ENCODE results near the gene POLR2J2.
"Not testable (repeated sequence)": the region's sequence is repeated elsewhere in the genome, so short reads cannot be mapped to it uniquely, and the experiment has no call there.

POLR2J2 gene

DNA sequence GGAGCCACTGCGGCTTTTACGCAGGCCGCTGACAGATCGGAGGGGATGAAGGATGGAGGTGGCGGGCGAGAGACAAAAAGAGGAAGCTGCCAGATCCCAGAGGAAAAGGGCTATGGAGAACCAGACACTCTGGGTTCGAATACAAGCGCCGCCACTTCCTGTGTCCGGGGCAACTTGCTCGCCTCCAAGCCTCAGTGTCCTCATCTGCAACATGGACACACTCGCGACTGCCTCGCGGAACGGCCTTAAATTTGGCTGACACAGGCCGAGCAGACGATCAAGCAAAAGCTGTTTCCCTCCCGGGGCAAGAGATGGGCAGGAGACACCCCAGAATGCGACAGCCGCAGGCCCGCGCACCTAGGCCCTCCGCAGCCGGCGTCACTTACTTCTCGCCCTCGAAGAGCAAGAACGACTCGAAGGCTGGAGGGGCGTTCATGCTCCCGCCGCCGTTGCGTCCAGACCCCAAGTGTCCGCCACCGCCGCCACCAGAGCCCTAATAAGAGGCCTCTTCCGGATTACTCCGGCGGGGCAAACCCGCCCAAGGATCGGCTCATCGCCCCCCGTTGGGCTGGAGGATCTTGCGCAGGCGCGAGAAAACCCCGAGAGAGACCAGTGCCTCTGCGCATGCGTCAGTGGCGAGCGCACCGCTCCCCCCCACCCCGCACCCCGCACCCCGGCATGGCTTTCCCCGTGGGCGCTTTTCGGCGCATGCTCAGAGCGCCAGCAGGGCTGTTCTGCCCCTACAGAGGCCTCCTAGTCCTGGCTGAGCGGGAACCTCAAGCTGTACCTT lies at the start of gene POLR2J2:
Gene POLR2J2, minus strand, starts transcription at position 498 of the 790 bp plus-strand sequence. Its CDS starts 62 bp downstream, at position 436.
- FAIRE-seq = not testable (repeated sequence)

DNA sequence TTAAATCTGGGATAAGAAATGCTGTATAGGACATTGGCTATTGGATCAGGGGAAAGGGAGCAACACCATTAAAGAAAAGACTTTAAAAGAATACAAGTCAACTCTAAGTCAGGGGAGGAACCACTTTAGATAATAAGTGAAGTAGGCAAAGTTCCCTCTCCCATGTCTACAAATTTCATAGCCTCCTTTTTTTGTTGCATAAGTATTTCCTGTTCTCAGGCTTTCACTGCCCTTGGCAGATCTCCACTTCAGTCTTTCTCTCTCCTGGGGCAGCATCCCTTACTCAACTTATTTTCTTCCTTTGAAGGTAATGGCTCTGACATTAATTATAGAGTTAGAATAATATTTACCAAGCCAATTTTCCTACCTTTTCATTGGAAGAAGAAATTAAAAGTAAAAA lies 47.0 kb upstream of the POLR2J2 start:
- FAIRE-seq = not testable (repeated sequence)

DNA sequence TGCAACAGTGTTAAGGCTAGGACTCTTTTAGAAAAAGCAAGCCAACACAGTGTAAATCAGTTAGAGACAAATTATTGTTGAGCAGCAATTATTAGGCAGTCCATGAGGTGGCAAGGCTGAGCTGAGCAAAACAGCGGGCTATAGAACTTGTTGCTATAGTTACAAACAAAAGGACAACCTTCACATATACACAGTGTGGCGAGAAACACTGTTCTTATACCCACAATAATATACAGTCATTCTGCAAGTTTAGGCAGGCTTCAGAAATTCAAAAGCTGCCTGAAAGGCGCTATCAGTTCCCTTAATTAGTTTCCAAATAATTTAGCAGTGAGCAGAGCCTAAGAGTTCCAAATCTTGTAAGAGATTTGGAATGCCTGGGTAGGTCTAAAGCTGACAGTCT lies 44.3 kb upstream of the POLR2J2 start:
- not testable (repeated sequence) for FAIRE-seq

DNA sequence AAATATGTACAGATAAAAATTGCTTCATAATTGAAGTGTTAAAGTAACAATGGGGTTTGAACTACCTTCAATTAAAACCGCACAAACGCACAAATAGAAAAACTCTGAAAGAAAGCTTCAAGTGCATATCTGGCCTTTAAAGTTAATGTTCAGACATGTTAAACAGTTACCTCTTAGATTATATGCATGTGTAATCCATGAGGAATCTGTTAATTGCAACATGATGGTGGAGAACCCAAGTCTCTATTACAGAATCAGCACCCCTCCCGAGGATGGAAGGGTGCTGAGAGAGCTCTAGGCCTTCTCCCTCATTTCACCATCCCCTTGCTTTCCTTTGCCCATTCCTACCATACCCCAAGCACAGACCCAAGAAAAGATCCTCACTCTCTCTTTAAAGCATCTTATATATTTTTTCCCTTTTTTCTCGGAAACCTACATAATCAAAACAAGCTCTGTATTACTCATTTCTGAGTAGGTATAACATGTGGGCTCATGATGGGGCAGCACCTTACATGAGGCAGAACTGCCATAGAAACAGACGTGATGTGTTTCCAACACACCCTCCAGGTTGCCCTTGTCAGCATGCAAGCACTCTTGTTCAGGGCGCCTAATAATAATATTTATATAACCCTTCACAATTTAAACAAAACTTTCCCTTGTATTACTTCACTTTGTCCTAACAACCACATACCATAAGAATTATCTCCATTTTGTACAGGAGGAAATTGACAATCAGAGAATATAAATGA lies 43.5 kb upstream of the POLR2J2 start:
- FAIRE-seq = not testable (repeated sequence)

DNA sequence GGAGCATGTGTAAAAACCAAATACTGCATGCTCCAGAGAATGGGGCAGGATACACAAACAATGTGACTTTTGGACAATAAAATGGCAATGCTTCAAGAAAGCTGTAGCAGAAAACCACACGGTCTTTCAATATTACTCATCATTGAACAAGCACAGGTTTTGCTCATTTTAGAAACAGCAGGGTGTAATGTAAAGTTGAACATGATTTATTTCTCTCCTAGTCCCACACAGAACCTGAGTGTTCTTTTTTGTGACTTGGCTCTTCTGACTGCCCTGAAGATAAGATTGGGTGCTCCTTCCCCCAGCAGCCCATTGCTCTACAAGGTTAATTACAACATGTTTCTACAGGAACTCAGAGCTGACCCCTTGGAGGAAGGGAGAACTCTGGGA lies 42.2 kb upstream of the POLR2J2 start:
- FAIRE-seq = not testable (repeated sequence)

DNA sequence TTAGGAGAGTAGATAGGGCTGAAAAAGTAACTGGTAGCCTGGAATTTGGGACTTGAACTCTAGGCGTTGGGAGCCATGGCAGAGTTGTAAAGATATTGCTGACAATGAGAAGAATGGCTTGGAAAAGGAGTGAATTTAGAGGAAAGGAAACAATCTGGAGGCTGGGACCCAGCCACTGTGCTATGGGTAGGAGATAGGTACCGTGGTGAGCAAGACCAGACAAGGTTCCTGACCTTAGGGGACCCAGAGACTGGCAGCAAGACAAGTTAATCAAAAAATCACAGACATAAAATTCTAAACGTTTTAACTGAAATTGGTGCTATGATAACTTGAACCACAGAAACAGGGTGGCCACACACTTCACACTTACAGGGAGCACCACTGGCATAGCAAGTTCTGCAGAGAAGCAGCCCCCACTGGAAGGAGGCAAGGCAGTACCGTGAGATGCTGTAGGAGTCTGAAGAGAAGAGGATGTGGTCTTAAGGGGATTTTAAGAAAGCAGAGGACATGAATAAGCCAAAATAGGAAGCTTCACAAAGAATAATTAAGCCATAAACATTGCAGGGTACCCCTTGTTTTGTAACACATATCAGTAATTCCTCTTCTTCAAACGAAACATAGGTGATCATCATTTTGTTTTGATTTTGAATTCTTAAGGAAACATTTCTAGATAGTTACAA lies 41.7 kb upstream of the POLR2J2 start:
- FAIRE-seq = not testable (repeated sequence)

DNA sequence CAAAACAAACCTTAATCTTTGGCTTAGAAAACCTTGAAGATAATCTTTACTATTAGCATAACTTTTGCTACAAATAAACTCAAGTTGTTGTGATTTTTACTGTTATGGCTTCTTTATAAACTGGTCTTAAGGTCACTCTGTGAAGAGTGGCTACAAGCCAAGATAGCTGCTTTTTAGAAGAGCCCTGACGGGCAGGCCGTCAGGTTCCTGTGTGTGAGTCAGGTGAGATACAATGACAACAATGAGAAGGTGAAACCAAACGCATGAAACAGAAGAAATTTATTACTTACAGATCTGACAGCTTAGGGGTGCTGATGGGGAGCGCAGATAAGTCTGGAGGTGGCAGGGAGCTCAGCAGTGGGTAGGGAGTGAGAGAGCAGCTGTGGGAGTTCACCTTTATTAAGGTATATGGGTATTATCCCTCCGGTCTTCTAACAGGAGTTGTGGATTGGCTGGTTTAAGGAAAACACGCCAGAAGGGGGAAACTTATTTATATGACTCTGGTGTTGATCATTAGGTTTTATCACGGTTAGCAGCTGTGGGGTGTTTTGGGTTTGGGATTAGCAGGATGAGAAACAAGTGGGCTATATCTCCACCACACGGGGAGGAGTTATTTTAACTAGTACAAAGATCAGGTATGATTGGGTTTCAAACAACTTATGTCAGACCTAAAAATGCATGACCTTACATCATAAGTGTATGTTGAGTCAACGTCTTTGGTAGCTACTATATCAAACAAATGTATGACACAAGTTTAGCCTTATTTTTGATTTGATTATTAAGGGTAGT lies 27.7 kb upstream of the POLR2J2 start:
- FAIRE-seq = not testable (repeated sequence)

DNA sequence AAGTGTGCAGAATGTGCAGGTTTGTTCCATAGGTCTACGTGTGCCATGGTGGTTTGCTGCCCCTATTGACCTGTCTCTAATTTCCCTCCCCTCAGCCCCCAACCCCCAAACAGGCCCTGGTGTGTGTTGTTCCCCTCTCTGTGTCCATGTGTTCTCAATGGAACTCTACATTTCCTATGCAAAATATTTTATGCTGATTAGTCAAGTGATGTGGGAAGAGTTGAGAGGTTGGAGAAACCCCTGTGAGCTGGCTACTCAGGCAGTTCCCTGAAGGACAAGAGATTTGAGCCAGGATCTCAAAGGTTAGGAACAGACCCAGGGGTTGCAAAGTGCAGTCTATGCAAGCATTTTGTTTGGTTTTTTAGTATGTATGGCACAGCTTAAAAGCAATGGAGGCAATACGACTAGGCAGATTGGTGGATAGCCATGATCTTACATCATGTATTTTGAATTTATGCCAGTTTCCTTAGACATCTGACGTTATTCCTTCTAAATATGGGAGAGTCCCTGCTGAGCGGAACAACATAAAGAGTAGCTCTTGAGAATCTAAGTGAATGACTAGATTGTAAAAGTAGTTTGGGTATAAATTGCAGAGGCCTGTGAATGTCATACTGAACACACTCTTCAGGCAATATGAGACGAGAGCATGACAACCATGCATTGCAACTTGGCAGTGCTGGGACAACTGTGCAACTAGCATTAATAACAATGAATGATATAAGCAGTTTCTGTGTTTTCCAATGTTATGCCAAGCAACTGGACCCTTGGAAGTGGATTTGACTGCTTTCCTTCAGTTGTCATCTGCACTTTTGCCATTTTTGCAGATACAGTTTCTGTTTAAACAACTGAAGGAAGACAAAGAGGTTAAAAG lies 26.4 kb upstream of the POLR2J2 start:
- not testable (repeated sequence) for FAIRE-seq

DNA sequence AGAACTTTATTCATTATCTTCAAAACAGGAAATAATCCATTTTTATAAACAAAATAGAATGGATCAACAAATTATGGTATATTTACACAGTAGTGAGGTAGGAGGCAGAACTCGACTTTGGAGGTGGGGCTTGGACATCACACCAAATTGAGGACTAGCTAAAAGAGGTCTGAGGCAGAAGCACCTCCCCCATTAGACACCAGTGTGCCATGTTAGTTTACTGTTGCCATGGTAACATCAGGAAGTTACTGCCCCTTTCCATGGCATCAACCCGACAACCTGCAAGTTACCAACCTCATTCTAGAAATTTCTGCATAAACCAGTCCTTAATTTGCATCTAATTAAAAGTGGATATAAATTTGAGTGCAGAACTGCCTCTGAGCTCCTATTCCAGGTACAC lies 24.5 kb upstream of the POLR2J2 start:
- not testable (repeated sequence) for FAIRE-seq

DNA sequence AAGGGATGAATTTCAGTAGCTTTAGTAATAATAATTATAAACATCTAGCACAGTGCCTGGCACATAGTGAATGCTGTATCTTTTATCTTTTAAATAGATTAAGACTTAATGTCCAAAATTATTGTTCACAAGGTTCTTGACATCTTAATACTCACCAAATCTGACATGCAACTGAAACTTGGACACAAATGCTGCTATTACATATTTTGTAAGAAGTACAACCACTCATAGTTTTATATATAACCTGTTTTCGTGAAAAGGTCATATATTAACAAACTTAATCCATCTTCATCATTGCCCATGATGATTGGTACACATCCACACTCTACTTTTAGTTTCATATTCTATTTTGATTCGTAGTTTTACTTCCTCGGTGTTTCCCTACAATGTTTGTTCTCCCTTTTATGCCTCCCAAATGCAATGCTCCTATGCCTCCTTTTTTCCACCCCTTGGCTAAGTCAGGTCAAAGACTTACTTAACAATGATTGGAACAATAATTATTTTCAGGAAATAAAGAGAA lies 23.6 kb upstream of the POLR2J2 start:
- not testable (repeated sequence) for FAIRE-seq

DNA sequence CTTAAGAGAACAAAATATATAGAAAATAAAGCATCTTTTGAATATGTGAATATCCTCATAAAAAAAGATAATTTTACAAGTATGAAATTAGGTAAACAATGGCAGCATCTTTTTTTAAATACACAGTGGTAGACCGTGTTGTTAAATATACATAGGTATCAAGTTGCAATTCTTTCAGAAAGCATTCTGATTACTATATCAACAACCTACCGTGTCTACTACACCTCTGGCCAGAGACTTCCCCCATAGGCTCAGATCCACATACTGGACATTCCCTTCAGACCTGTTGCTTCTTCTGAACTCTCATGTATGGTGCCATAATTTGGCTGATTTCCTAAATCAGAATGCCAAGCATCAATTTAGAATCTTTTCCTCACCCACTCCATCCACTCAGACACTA lies 22.5 kb upstream of the POLR2J2 start:
- not testable (repeated sequence) for FAIRE-seq

DNA sequence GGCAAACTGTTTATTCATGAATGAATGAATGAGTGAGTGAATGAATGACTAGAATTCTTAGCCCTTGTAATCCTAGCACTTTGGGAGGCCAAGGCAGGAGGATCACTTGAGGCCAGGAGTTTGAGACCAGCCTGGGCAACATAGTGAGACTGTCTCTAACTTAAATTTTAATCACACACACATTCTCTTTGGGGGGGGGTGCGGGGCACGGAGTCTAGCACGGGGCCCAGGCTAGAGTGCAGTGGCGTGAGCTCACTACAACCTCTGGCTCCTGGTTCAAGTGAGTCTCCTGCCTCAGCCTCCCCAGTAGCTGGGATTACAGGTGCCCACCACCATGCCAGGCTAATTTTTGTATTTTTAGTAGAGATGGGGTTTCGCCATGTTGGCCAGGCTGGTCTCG lies 19.1 kb upstream of the POLR2J2 start:
- not testable (repeated sequence) for FAIRE-seq

DNA sequence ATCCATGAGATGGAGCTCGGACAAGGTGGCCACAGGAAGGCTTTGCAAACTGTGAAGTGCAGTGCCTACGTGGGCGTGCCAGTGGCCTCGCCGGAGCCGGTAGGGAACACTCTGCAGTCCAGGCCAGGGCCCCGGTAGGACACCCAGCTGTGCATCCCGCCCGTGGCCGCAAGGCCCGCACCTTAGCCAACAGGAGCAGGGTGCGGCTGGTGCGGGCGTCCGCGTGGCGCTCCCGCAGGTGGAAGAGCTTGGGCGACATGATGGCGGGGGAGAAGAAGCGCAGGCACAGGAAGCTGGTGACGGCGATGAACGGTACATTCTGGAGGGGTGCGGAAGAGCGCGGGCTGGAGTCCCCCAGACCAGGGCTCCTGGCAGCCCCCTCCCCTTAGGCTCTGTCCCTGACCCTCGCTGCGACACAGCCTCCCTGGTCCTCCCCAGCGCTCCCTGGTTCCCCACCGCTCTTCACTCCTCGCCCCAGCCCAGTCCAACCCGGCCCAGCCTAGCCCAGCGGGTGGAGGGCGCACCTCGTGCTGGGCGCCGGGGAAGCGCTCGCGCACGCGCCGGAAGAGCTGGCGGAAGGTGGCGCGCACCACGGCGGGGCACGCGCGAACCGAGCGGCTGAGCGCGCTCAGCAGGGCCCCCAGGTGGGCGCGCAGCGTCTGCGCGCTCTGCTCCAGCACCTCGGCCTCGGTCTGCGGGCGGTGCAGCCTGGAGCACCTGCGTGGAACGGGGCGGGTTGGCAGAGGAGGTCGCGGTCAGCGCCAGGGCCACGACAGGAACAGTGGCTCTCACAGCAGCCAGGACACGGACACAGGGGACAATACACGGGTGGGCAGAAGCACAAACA lies 18.2 kb upstream of the POLR2J2 start:
- not testable (repeated sequence) for FAIRE-seq

DNA sequence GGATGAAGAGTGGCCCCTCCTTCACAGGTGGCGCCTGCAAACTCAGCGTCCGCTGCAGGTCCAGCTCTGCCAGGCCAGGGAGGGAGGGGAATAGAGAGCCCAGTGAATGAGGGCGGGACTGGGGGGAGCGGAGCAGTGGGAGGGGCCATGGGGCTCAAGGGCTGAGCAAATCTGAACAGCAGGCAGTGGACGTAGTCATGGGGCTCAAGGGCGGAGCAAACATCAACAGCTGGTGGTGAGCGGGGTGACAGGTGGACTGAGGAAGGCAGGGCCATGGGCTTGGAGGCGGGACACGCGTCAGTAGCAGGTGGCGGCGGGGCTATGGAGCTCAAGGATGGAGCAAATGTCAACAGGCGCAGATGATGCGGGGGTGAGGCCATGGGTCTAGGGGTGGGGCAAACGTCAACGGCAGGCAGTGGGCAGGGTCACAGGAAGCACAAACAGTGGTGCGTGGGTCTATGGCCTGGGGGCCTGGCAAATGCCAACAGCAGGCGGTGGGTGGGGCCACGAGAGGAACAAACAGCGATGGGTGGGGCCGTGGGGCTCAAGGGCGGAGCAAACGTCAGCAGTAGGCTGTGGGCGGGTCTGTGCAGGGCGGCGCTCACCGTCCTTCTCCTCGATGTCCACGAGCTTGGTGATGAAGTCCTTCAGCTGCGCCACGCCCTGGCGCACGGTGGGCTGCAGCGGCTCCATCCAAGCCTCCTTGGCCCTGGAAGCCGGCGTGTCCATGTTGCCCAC lies 17.0 kb upstream of the POLR2J2 start:
- not testable (repeated sequence) for FAIRE-seq

DNA sequence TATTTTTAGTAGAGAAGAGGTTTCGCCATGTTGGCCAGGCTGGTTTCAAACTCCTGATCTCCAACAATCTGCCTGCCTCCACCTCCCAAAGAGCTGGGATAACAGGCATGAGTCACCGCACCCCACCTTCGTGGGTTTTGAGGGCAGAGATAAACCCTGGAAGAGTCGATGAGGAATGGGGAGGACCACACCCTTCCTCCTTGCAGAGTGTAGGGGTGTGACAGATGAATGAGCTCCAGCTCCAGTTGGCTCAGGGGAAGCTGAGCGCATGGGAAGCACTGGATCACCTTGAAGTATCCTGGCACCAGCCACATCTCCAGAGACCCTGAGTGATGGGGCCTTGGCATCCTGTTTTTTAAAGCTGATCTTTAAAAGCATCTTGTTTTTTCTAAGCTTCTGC lies 11.1 kb upstream of the POLR2J2 start:
- not testable (repeated sequence) for FAIRE-seq

DNA sequence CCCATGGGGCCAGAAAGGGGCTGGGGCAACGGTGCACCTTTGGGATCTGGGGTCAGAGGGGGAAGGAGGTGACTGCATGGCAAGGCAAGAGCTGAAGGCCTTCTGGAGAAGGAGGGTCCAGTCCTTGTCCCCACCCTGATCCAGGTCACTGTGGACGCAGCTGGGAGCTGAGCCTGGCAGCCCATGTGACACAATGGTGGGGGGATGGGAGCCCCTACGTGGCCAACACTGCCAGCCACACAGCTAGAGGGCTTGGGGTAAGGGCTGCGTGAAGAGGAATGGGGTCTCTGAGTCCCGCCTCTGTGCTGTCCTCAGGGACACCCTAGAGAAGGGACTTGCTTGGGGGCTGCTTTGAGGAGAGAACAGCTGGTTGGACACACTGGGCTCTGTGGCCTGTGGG lies 9.3 kb upstream of the POLR2J2 start:
- not testable (repeated sequence) for FAIRE-seq

DNA sequence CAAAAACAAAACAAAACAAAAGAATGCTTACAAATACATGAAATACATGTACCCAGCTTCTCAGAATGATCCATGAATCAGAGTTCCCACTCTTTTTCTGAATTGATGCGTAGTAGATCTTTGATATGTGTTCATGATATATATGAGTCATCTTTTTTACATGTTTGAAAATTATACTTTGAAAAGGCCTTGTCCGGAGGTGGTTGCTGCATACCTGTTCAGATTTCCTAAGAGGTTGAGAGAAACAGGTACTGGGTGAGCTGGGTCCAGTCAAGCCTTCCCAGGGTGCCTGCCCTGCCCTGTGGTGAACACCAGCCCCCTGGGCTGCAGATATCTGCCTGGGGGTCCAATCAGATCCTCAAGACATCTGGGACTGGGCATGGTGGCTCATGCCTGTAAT lies 4.1 kb upstream of the POLR2J2 start:
- not testable (repeated sequence) for FAIRE-seq

DNA sequence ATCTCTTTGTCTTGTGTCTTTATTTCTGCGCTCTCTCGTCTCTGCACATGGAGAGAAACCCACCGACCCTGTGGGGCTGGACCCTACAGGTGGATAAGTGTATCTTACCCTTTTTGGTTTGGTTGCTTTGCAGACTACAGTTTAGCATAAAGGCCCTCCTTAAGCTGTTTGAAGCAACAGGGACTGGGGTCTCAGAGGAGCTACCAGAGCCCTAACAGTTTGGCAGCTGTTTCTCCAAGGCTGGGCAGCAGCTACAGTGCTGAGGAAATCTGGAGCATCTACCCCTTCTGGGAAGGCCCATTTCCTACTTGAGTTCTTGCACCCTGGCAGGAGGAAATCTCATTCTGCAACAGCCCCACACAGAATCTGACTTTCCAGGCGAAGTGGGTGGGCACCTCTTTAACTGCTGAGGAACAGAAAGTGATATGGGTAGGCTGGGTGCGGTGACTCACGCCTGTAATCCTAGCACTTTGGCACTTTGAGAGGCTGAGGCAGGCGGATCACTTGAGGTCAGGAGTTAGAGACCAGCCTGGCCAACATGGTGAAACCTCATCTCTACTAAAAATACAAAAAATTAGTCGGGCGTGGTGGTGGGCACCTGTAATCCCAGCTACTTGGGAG lies 2.1 kb upstream of the POLR2J2 start:
- not testable (repeated sequence) for FAIRE-seq

DNA sequence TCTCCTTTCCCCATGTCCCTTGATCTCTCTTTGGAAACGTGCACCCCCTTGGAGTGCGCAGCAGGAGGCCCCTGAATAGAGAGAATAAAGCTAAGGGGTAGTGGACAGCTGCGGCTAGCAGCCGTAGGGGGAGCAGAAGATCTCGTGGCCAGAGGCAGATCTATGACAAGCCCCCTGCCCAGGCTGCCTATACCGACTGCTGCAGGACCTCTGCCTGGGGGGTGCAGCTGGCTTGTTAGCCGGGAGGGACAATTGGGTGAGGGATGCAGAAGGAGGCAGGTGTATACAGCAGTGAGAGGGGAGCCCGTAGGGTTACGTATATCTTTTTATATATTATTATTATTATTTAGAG lies 469 bp upstream of the POLR2J2 start:
- FAIRE-seq = not testable (repeated sequence)
